HG03045 (cell line): ENCODE data around the gene GPR17.

Experiments used
- ATAC-seq: cut with Tn5 transposase; IDR thresholded peaks from one replicate; pipeline ENCODE4 v1.9.1; 2021; ENCODE audit warnings: mild to moderate bottlenecking, moderate library complexity; ENCODE audit not compliant: unreplicated experiment

The GPR17 gene

DNA sequence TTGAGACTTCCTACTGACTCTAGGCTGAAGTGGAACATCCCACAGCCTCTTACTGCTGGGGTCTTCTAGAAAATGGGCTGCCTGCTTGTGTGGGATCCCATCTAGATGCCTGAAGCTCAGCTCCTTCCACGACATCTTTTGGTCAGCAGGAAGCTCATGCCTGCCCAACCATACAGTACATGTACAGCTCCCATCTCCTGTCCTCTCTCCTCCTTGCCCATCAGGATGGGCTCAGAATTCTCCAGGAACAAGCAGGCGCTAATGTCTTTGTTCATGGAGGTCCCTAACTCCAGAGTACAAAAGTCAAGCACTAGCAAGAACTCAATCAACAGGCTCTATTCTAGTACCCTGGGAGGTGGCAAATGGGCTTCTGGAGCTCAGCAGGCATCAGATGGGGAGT lies 31.7 kb upstream of the GPR17 start:
- ATAC-seq: no peak

- no peak for ATAC-seq
Observed at GRCh38 chr2:127614731-127615130, 31.2 kb upstream of the GPR17 start.

GRCh38 chr2:127615511-127616166 lies 30.3 kb upstream of the GPR17 start:
- no peak for ATAC-seq

DNA sequence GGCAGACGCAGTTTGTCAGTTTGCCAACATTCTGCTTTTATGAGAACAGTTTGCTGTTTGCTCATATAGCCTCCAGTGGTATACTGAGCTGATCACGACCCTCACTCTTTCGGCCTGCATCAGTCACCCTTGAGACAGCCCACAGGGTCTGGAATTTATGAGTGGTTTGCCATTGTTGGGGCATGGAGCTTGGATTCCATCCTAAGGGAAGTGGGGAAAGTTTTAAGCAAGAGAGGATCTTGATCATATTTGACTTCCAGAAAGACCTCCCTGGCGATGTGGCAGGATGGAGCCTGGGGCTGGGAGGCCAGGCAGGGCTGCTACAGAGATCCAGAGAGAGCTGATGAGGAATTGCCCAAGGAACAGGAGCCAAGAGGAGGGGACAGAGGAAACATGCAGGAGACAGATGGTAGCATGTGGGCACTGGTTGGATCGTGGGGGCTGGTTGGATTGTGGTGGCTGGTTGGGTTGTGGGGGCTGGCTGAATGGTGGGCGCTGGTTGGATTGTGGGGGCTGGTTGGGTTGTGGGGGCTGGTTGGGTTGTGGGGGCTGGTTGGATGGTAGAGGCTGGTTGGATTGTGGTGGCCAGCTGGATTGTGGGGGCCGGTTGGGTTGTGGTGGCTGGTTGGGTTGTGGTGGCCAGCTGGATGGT lies 27.3 kb upstream of the GPR17 start:
- ATAC-seq: no peak

GRCh38 chr2:127619203-127619590 lies 26.8 kb upstream of the GPR17 start:
- ATAC-seq: no peak

DNA sequence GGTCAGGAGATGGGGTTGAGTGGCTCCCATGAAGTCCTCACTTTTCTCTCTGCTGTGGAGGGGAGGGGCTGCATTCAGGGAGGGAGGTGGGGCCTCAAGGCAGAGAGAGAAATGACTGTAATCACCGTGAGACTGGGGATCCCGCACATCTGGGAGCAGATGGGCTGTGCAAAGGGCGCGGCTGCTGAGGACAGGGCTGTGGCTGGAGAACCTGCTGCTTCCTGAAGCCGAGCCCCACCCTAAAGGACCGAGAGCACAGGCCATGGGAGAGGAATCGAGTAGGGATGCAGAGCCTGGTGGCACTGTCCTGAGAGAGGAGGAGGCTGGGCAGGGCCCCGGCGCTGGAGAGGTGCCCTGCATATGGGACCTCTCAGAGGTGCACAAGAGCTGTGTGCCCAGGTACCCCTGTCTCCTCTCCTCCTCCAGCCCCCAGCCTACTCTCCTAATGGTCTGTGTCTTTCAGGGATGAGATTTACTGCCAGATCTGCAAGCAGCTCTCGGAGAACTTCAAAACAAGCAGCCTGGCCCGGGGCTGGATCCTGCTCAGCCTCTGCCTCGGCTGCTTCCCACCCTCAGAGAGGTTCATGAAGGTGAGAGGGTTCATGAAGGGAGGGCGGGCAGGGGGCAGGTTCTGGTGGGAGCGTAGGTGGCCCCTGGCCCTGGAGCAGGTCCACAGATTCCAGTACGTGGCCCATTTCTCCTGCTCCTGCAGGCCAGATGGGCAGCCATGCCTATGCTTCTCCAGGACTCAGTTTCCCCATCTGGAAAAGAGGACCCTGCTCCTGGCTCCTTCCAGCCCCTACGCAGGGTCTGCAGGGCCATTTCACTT lies 25.9 kb upstream of the GPR17 start:
- no peak for ATAC-seq

DNA sequence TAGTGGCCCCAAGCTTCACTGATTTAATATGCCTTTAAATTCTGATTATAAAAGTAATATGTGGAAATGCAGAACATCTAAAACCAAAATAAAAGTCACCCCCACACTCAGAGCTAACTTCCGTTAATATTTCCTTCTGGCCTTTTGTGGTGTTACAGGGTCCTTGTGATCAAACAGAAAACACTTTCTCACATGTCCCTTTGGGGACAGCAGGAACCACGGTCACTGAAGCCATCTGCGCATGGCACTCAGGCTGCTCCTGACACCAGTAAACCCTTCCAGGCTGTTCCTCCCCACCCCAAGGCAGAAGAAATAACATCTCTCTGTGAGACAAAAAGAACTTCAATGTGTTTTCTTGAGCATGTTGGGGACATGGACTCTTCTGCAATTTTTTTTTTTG lies 25.1 kb upstream of the GPR17 start:
- no peak for ATAC-seq

GRCh38 chr2:127621981-127622431 lies 23.9 kb upstream of the GPR17 start:
- ATAC-seq: no peak

DNA sequence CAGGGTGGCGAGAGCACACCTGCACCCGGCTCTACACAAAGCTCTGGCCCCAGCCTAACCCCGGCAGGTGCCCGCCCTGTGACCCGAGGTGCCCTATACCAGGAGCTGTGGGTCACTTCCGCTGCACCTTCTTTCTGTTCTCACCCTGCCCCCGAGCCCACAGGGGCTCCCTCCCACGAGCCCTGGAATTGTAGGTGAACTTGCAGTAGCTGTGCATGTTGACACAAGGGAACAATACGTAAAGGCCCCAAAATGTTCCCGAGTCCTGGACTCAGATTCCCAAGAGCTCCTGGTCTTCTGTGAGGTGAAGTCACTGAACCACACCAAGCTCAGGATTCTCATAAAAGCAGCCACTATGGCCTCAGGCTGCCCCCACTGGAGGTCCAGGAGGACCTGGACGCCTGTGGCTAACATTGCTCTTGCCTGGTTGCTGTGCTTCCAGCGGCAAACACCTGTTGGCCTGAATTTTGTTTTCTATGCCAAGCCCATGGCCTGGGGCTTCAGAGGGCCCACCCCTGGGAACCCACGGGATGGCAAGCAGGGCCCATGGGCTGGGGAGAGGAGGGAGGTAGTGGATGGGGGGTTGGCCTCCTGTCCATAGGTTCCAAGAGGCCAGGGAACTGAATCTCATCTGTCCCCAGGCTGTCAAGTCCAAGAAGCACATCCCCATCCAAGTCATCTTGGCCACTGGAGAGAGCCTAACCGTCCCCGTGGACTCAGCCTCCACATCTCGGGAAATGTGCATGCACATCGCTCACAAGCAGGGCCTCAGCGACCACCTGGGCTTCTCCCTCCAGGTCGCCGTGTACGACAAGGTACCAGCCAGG lies 23.2 kb upstream of the GPR17 start:
- ATAC-seq: no peak

- no peak for ATAC-seq
Observed at GRCh38 chr2:127623388-127624319, 22.3 kb upstream of the GPR17 start.

DNA sequence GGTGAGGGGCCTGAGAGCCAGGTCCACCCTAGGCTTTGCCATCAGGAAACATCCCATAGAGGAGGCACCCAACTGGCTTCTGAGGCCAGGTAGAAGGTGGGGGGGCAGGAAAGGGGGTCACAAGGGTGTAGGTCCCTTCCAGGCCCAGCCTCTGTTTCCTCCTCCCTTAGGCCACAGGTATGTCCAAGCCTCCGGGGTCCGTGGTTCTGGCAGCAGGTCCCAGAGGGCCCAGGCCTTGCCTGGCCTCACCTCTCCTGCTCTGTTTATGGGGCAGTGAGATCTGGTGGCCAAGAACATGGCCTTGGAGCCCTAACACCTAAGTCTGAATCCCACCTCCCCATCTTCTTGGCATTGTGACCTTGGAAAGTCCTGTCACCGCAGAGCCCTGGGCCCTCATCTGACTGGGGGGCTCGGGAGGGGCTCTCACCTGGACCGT lies 21.6 kb upstream of the GPR17 start:
- no peak for ATAC-seq

DNA sequence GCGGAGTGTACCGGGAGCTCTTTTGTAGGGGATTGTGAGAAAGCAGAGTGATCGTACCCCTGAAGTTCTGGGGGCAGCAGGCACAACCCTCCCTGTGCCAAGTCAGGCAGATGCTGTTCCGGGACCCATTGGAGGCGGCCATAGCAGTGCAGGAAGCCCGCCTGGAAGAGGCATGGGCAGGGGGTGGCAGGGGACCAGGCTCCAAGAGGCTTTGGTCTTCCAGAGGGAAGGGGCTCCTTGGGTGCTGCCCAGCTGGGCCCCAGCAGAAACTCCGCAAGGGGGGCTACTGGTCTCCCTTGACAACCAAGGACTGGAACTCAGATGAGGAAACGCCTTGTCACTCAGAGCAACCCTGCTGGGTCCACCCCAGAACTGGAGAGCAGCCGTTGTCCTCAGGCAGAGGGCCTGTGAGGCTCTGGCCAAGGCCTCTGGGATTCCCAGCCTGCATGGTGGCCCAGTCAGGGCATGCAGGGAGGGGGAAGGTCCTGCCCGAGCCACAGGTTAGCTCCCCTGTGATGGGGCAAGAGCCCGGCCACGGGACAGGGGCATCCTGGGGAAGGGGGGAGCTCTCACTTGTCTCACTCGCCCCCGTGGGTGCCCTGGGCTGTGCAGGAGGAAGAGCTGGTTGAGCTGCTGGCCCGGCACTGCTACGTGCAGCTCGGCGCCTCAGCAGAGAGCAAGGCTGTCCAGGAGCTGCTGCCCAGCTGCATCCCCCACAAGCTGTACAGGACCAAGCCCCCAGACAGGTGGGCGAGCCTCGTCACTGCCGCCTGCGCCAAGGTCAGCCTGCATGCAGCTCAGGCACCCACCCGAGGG lies 21.0 kb upstream of the GPR17 start:
- ATAC-seq: no peak

- no peak for ATAC-seq
Observed at GRCh38 chr2:127625572-127625951, 20.4 kb upstream of the GPR17 start.

GRCh38 chr2:127626175-127626574 lies 19.8 kb upstream of the GPR17 start:
- ATAC-seq: no peak

DNA sequence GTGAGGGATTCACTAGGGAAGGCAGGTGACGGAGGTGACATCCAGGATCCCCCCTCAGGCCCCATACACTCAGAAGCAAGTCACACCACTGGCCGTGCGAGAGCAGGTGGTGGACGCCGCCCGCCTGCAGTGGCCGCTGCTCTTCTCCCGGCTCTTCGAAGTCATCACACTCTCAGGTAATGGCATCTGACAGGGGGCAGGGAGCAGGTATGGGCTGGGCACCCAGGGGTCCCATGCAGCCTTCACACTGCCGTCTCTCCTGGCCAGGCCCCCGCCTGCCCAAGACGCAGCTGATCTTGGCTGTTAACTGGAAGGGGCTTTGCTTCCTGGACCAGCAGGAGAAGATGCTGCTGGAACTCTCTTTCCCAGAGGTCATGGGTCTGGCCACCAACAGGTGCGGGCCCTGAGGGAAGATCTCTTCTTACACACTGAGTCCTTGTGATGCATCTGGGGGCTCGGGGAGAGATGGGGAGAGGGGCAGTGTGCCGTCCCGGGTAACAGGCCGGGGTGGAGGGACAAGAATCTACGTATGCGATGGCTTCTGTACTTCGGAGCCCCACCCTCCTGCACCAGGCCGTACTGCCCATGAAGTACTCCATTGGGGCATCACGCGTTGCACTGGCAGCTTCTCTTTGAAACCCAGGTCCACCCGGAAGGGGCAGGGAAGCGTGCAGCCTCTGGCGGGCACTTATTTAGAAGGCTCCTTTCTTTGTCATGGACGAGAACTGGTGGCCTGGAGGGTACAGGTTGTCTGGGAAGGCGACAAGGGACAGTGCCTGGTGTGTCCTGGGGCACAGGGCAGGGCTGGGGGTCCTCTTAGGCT lies 18.8 kb upstream of the GPR17 start:
- no peak for ATAC-seq

GRCh38 chr2:127627740-127628571 lies 18.0 kb upstream of the GPR17 start:
- no peak for ATAC-seq
